MM.1S (cell line): Measurements from ENCODE around the gene HBA2.

Experiments used
- EZH2 ChIP-seq: fragments of 300-600 bp; sonication (generic); optimal IDR thresholded peaks from 2 replicates; pipeline ENCODE3; 2017; ENCODE audit warnings: low read depth, mild to moderate bottlenecking, antibody characterized with exemption, low read length, mixed read lengths
- EZH2phosphoT487 ChIP-seq: fragments of 300-600 bp; sonication (generic); IDR thresholded peaks from 2 replicates; pipeline ENCODE4 v1.6.1; 2018; ENCODE audit warnings: antibody characterized with exemption, low read length
- TF ChIP-seq, protein P1 (sequence below): fragments of 300-600 bp; sonication (generic); IDR thresholded peaks from 2 replicates; pipeline ENCODE4 v1.5.1; 2016; ENCODE audit warnings: antibody characterized with exemption, low read length, mixed read lengths

DNA sequence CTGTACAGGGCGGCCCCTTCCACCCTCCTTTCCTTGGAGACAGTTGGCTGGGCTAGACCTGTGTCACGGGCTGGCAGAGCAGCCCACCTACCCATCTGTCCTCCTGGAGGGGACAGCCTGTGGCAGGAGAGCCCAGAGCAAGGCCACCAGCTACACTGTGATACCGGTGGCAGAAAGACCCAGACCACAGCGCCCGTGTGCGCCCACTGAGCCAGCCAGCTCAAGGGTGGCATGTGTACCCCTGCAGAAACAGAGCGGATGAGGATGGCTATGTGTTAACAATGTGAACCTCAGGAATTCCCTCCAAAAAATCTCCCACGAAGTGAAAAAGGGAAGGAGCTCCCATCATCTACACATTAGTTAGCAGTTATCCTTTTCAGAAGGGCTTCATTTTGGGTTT is 14.7 kb downstream of the HBA2 start:
- TF ChIP-seq, protein P1, sequence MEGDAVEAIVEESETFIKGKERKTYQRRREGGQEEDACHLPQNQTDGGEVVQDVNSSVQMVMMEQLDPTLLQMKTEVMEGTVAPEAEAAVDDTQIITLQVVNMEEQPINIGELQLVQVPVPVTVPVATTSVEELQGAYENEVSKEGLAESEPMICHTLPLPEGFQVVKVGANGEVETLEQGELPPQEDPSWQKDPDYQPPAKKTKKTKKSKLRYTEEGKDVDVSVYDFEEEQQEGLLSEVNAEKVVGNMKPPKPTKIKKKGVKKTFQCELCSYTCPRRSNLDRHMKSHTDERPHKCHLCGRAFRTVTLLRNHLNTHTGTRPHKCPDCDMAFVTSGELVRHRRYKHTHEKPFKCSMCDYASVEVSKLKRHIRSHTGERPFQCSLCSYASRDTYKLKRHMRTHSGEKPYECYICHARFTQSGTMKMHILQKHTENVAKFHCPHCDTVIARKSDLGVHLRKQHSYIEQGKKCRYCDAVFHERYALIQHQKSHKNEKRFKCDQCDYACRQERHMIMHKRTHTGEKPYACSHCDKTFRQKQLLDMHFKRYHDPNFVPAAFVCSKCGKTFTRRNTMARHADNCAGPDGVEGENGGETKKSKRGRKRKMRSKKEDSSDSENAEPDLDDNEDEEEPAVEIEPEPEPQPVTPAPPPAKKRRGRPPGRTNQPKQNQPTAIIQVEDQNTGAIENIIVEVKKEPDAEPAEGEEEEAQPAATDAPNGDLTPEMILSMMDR: no peak
- TF ChIP-seq EZH2: no peak
- no peak for TF ChIP-seq EZH2phosphoT487
